NOMO-1 (cell line): ENCODE results near the gene SDF4.

Experiments used
- DNase-seq, 2 experiments: peaks; one replicate each; lab custom pipeline; 2025; ENCODE audit not compliant: unreplicated experiment in 2 of 2; lab: John Stamatoyannopoulos, UW

SDF4 gene

GRCh38 chr1:1168451-1169411 lies 63.1 kb downstream of the SDF4 start:
- no peak for DNase-seq

DNA sequence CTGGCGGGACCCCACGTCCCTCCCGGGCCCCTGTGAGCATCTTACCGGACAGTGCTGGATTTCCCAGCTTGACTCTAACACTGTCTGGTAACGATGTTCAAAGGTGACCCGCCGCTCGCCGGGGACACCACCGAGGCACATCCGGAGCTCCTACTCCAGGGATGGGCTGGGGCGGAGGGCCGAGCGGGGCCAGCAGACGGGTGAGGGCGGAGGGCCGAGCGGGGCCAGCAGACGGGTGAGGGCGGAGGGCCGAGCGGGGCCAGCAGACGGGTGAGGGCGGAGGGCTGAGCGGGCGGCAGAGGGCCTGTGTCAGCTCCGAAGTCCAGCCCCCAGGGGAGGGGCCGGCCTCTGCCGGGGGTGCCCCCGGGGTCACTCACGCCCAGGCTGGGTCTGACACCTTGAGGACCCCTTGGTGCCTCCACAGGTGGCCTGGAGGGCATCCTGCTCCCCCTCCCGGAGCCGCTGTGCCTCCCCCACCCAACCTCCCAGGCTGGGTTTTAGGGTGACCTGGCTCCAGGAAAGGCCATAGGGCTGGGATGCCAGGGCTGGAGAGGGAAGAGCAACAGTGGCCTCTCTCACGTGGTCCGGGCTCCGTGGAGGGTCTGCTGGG lies 63.9 kb downstream of the SDF4 start:
- DNase-seq = no peak

DNA sequence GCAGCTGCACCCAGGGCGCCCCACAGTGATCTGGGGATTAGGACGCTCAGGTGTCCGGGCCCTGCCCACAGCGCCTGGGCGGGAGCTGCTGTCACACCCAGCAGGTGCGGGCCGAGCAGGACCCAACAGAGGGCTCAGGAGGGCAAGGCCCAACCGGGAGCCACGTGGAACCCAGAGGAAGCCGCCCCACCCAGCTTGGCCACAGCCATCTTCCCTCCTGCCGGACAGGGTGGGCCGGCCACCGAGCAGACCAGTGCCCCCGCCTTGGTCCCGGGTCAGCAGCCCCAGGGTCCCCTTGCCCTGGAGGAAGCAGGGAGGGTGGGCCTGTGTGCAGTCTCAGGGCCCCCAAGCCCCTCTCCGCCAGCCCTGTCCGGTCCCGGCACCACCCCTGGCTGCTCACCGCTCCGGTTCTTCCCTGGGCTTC lies 64.4 kb downstream of the SDF4 start:
- DNase-seq = no peak
